HFFc6 (cell line): ENCODE measurements around the gene HECW1. TPM values are rescaled to one million over a fixed set of nuclear protein-coding genes. Genes with fewer than 3 reads are reported as not detected.

Source experiments
- DNase-seq: peaks from one replicate; pipeline ENCODE4 v3.0.0-alpha.2; 2018
- H3K27ac Mint-ChIP-seq: 2 replicates; pipeline ENCODE4 v1.8.0; 2020; ENCODE audit warnings: mild to moderate bottlenecking, mixed read lengths
- H3K27me3 Mint-ChIP-seq: 2 replicates; pipeline ENCODE4 v1.8.0; 2021; ENCODE audit warnings: mild to moderate bottlenecking, moderate library complexity, mixed read lengths; ENCODE audit not compliant: insufficient read depth
- H3K36me3 Mint-ChIP-seq: 2 replicates; pipeline ENCODE4 v1.8.0; 2021; ENCODE audit warnings: low read depth, mixed read lengths
- H3K4me1 Mint-ChIP-seq: 2 replicates; pipeline ENCODE4 v1.8.0; 2020; ENCODE audit warnings: low read depth, mixed read lengths
- H3K4me3 Mint-ChIP-seq: 2 replicates; pipeline ENCODE4 v1.8.0; 2020; ENCODE audit warnings: mild to moderate bottlenecking, moderate library complexity, mixed read lengths
- H3K9me3 Mint-ChIP-seq: 2 replicates; pipeline ENCODE4 v1.8.0; 2020; ENCODE audit warnings: mild to moderate bottlenecking, mixed read lengths
- CTCF ChIP-seq: fragments of 200-600 bp; sonication (generic); IDR thresholded peaks from 2 replicates; pipeline ENCODE4 v1.5.0; 2021; ENCODE audit warnings: antibody characterized with exemption, mild to moderate bottlenecking
- total RNA-seq, 6 experiments: library from RNA; stranded (reverse); fragmentation: NEBNext Ultra II Directional; extraction: Animal tissue kit (Norgen Biotek cat#: 25700); gene quantifications; 2 replicates in 1 of 6; 3 replicates in 5 of 6; pipeline ENCODE4 v1.2.3, GENCODE V29; 2021

HECW1 gene
- total RNA-seq, 6 experiments from 2014 or later = 3.4 to 6.5 (median 5.3) TPM

DNA sequence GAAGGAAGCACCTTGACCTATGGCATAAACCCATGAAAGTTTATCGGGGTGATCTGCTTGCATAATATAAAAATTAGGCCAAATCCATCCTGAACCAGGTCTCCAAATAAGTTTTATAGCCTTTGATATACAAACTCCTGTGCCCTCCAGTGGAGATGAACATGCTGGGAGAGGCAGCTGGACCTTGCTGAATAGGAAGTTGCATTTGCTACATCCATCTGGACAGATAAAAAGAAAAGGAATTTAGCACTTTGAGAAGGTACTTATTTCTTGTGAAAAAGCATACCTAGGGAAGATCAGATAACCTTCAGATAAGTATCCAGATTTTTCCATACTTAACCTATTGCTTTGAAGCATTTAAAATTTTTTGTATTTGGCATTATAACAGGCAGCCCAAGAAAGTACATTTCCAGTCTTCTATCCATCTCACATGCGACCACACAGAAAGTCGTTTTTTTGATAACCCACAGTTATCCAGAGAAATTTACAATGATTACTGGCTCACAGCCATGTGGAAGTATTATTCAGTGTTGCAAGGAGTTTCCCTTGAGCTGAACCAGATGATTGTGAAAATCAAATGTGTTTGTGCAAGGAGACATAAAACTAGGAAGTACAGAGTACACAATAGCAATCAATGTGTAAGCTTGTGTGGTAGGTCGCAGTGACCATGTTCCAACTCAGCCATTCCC lies 346.0 kb downstream of the HECW1 start:
- peaks cover 2% of the 10 kb centered on the region for H3K27me3 Mint-ChIP-seq
- no peaks in the 10 kb centered on the region for H3K36me3 Mint-ChIP-seq
- no peak for TF ChIP-seq CTCF
- H3K4me3 Mint-ChIP-seq = no peak overlapping the region
- no peak overlapping the region for H3K27ac Mint-ChIP-seq
- DNase-seq = no peak
- peaks cover 18% of the 10 kb centered on the region for H3K4me1 Mint-ChIP-seq
- no peaks in the 10 kb centered on the region for H3K9me3 Mint-ChIP-seq

- H3K4me3 Mint-ChIP-seq = no peak overlapping the region
- H3K36me3 Mint-ChIP-seq = no peaks in the 10 kb centered on the region
- H3K4me1 Mint-ChIP-seq = peaks cover 22% of the 10 kb centered on the region
- peaks cover 2% of the 10 kb centered on the region for H3K27me3 Mint-ChIP-seq
- TF ChIP-seq CTCF = no peak
- no peak for DNase-seq
- H3K27ac Mint-ChIP-seq = no peak overlapping the region
- no peaks in the 10 kb centered on the region for H3K9me3 Mint-ChIP-seq
These were observed 346.5 kb downstream of the HECW1 start for GRCh38 chr7:43459019-43459337.

DNA sequence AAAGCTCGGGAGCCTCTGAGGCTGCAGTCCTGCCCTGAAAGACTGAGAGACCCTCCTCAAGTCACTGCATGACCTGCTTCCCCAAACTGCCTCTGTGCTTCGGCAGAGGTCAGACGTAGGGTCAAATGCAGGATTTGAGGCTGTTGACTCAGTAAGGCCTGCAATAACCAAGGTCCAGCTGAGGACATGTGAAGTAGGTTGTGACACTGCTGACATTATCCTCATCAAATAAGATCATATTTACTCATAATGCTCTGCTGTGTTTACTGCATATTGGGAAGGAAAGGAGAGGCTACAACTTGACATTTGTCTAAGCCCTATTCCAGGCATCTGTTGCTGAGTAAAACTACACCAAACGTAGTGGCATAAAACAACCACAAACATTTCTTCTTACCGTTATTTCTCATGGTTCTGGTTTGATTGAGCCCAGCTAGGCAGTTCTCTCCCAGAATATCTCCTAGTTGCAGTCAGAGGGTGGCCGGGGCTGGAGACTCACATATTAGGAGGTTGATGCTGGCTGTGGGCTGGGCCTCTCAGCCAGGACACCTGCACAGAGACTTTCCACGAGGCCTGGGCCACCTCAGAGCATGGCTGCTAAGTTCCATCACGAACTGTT lies 348.4 kb downstream of the HECW1 start:
- no peaks in the 10 kb centered on the region for H3K36me3 Mint-ChIP-seq
- no peak overlapping the region for H3K27ac Mint-ChIP-seq
- DNase-seq = no peak
- peaks cover 12% of the 10 kb centered on the region for H3K4me1 Mint-ChIP-seq
- H3K27me3 Mint-ChIP-seq = peaks cover 8% of the 10 kb centered on the region
- no peaks in the 10 kb centered on the region for H3K9me3 Mint-ChIP-seq
- H3K4me3 Mint-ChIP-seq = no peak overlapping the region
- TF ChIP-seq CTCF = no peak

- peaks cover 12% of the 10 kb centered on the region for H3K4me1 Mint-ChIP-seq
- H3K4me3 Mint-ChIP-seq = no peak overlapping the region
- peaks cover 8% of the 10 kb centered on the region for H3K27me3 Mint-ChIP-seq
- TF ChIP-seq CTCF = no peak
- H3K27ac Mint-ChIP-seq = no peak overlapping the region
- H3K36me3 Mint-ChIP-seq = no peaks in the 10 kb centered on the region
- no peaks in the 10 kb centered on the region for H3K9me3 Mint-ChIP-seq
- DNase-seq = no peak
These were observed 349.0 kb downstream of the HECW1 start for GRCh38 chr7:43461349-43462024.

DNA sequence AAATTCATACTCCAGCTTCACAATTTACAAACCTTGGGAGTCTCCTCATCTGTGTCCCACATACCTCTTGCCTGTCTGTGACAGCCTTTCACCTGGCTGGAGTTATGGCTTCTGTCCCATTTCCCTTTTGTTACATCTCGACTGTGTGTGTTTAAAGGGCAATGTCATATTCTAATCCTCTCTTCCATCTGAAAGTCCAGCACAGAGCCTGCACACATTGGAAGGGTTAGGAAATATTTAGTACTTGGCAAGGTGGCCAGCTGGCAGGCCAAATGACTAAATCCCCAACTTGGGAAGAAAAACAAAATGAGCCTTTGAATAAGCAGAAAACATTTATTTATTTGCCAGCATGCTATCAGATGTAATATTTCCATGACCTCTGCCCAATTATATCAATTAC lies 350.4 kb downstream of the HECW1 start:
- DNase-seq = no peak
- H3K27me3 Mint-ChIP-seq = peaks cover 8% of the 10 kb centered on the region
- no peak overlapping the region for H3K27ac Mint-ChIP-seq
- H3K4me1 Mint-ChIP-seq = peaks cover 24% of the 10 kb centered on the region
- no peaks in the 10 kb centered on the region for H3K36me3 Mint-ChIP-seq
- H3K4me3 Mint-ChIP-seq = no peak overlapping the region; the same call in 1 of the 2 replicates
- H3K9me3 Mint-ChIP-seq = no peaks in the 10 kb centered on the region
- TF ChIP-seq CTCF = no peak
